ENCODE results near the gene SSUH2. TPM values are rescaled to one million over a fixed set of nuclear protein-coding genes. Genes with fewer than 3 reads are reported as not detected.

The SSUH2 gene
- total RNA-seq, 2 experiments from 2014 or later = 0.16 TPM; not detected in 1

GRCh38 chr3:8642001-8642400, 2.6 kb downstream of the SSUH2 start:
- Histone ChIP-seq H4K20me1 (ENCODE audit: insufficient read depth, low read length) (no peaks in the 10 kb centered on the region), H3K36me3 (ENCODE audit: insufficient read depth, low read length) (no peaks in the 10 kb centered on the region), H2AFZ (ENCODE audit: low read length) (no peak overlapping the region), H3K79me2 (ENCODE audit: insufficient read depth, low read depth, low read length) (no peaks in the 10 kb centered on the region), H3K4me2 (ENCODE audit: low read length) (no peak overlapping the region), H3K4me1 (ENCODE audit: insufficient read depth, low read length, poor library complexity, severe bottlenecking) (no peaks in the 10 kb centered on the region), H3K9me3 (ENCODE audit: low read length) (no peaks in the 10 kb centered on the region), H3K4me3 (ENCODE audit: low read depth, low read length, poor library complexity, severe bottlenecking) (no peak overlapping the region), H3K27ac (ENCODE audit: low read depth, low read length, poor library complexity, severe bottlenecking) (no peak overlapping the region), H3K9me2 (ENCODE audit: insufficient read depth, low read length) (no peaks in the 10 kb centered on the region)
- no TSS peak for BruUV-seq (replicated peaks)
- CTCF ChIA-PET (ENCODE audit: unreplicated experiment) = no interaction called here
- intact Hi-C loops (cut with micrococcal nuclease; ENCODE audit: unreplicated experiment) = no loop called here
- POLR2A ChIA-PET = no interaction called here
- DNase-seq (ENCODE audit: low spot score) = no peak
- TF ChIP-seq EZH2phosphoT487 (IDR thresholded peaks at IDR 0.05; ENCODE audit: borderline replicate concordance, low read depth, low read length) (no peak), CTCF (conservative IDR thresholded peaks at IDR 0.05; ENCODE audit: low read length) (no peak)

- Histone ChIP-seq H3K36me3 (ENCODE audit: insufficient read depth, low read length) (no peaks in the 10 kb centered on the region), H3K79me2 (ENCODE audit: insufficient read depth, low read depth, low read length) (no peaks in the 10 kb centered on the region), H3K4me3 (ENCODE audit: low read depth, low read length, poor library complexity, severe bottlenecking) (no peak overlapping the region), H3K4me1 (ENCODE audit: insufficient read depth, low read length, poor library complexity, severe bottlenecking) (no peaks in the 10 kb centered on the region), H3K9me2 (ENCODE audit: insufficient read depth, low read length) (no peaks in the 10 kb centered on the region), H2AFZ (ENCODE audit: low read length) (no peak overlapping the region), H3K27ac (ENCODE audit: low read depth, low read length, poor library complexity, severe bottlenecking) (no peak overlapping the region), H3K4me2 (ENCODE audit: low read length) (no peak overlapping the region), H3K9me3 (ENCODE audit: low read length) (no peaks in the 10 kb centered on the region), H4K20me1 (ENCODE audit: insufficient read depth, low read length) (no peaks in the 10 kb centered on the region)
- no peak for DNase-seq (ENCODE audit: low spot score)
- intact Hi-C loops (cut with micrococcal nuclease; ENCODE audit: unreplicated experiment) = no loop called here
- BruUV-seq (replicated peaks) = no TSS peak
- no peak for TF ChIP-seq CTCF (conservative IDR thresholded peaks at IDR 0.05; ENCODE audit: low read length)
- no peak for TF ChIP-seq EZH2phosphoT487 (IDR thresholded peaks at IDR 0.05; ENCODE audit: borderline replicate concordance, low read depth, low read length)
- CTCF ChIA-PET (ENCODE audit: unreplicated experiment) = no interaction called here
- POLR2A ChIA-PET = no interaction called here
These were observed 3.1 kb downstream of the SSUH2 start for GRCh38 chr3:8641472-8641871.

GRCh38 chr3:8640223-8640622, 4.4 kb downstream of the SSUH2 start:
- no TSS peak for BruUV-seq (replicated peaks)
- no peaks in the 10 kb centered on the region for H3K9me3 ChIP-seq (ENCODE audit: low read length)
- H2AFZ ChIP-seq (ENCODE audit: low read length) = no peak overlapping the region
- H3K36me3 ChIP-seq (ENCODE audit: insufficient read depth, low read length) = no peaks in the 10 kb centered on the region
- DNase-seq (ENCODE audit: low spot score) = no peak
- H3K9me2 ChIP-seq (ENCODE audit: insufficient read depth, low read length) = no peaks in the 10 kb centered on the region
- POLR2A ChIA-PET = no interaction called here
- no peaks in the 10 kb centered on the region for H3K79me2 ChIP-seq (ENCODE audit: insufficient read depth, low read depth, low read length)
- no peak overlapping the region for H3K4me2 ChIP-seq (ENCODE audit: low read length)
- H3K27ac ChIP-seq (ENCODE audit: low read depth, low read length, poor library complexity, severe bottlenecking) = no peak overlapping the region
- no peak overlapping the region for H3K4me3 ChIP-seq (ENCODE audit: low read depth, low read length, poor library complexity, severe bottlenecking)
- TF ChIP-seq EZH2phosphoT487 (IDR thresholded peaks at IDR 0.05; ENCODE audit: borderline replicate concordance, low read depth, low read length) (no peak), CTCF (conservative IDR thresholded peaks at IDR 0.05; ENCODE audit: low read length) (no peak)
- CTCF ChIA-PET (ENCODE audit: unreplicated experiment) = no interaction called here
- intact Hi-C loops (cut with micrococcal nuclease; ENCODE audit: unreplicated experiment) = no loop called here
- H3K4me1 ChIP-seq (ENCODE audit: insufficient read depth, low read length, poor library complexity, severe bottlenecking) = no peaks in the 10 kb centered on the region
- no peaks in the 10 kb centered on the region for H4K20me1 ChIP-seq (ENCODE audit: insufficient read depth, low read length)

All from OCI-LY7 (cell line).